GM12872 (cell line): ENCODE data around the gene AKNA.

Source experiments
- CTCF ChIP-seq: IDR thresholded peaks from 3 replicates; pipeline ENCODE4 v1.5.1; 2011; ENCODE audit warnings: low read depth, mild to moderate bottlenecking, low read length, moderate library complexity; ENCODE audit not compliant: insufficient read depth

AKNA gene

GRCh38 chr9:114364134-114365041 is 23.4 kb downstream of the AKNA start:
- TF ChIP-seq CTCF, result no peak

GRCh38 chr9:114363424-114363823 is 24.4 kb downstream of the AKNA start:
- no peak for TF ChIP-seq CTCF

GRCh38 chr9:114362394-114362793 is 25.4 kb downstream of the AKNA start:
- no peak for TF ChIP-seq CTCF

GRCh38 chr9:114361542-114361941 is 26.2 kb downstream of the AKNA start:
- TF ChIP-seq CTCF, result no peak

- no peak for TF ChIP-seq CTCF
Measured at GRCh38 chr9:114359801-114360200, 28.0 kb downstream of the AKNA start.

- TF ChIP-seq CTCF, result no peak
Measured at GRCh38 chr9:114357911-114358328, 29.9 kb downstream of the AKNA start.

- TF ChIP-seq CTCF, result no peak
Measured at GRCh38 chr9:114357360-114357759, 30.4 kb downstream of the AKNA start.
